HG03378 (cell line): ENCODE results near the gene PKN3.

Source experiments
- ATAC-seq: cut with Tn5 transposase; IDR thresholded peaks from one replicate; pipeline ENCODE4 v1.9.1; 2021; ENCODE audit warnings: mild to moderate bottlenecking, moderate library complexity; ENCODE audit not compliant: unreplicated experiment

The PKN3 gene

DNA sequence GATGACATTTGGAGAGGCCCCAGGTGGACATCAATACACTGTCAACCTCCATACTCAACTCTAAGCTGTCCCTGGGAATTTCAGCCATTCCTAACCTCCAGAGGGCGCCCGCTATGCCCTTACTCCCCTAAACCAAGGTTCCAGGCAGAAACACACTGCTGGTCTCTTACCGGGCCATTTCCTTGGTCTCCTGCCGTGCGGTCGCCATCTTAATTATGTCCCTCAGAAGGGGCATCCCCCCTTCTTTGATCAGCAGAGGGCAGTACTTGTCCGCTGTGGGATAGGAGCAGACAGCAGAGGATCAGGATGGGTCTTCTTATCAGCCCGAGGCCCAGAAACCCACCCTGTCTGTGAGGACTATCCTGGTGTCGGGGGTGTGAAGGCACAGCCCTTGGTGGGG is 31.0 kb downstream of the PKN3 start:
- no peak for ATAC-seq

DNA sequence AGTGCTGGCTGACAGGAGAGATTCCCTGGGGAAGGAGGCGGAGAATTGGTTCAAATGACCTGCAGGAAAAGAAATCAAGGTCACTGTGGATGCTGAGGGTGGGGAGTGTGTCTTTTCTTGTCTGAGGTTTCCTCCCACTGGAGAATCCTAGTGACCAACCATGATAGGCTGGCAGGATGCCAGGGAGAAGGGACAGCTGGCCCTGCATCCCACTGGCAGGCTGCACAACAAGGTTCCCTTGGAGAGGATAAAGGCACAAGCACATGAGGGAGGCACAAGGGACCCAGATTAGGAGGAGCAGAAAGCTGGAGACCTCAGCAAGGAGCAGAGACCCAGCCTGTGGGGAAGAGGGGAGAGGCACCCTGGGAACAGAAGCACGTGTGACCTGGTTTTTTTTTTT is 33.1 kb downstream of the PKN3 start:
- ATAC-seq, result no peak

DNA sequence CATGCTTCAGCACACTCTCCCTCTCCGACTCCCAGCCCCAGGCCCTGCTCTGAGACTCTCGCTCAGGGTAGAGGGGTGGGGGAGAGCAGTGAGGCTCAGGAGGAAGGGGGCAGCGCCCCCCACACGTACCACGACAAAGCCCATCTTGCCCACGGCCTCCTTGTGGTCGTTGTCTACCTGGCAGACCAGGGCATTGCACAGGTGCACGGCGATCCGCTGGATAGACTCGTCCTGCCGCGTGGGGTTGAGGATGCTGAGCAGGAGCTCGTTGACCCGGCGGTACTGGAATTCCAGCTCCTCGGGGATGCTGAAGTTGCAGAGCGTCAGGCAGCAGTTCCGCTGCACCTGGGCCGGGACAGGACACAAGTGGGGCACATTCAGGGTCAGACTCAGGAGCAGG is 40.1 kb downstream of the PKN3 start:
- ATAC-seq, result no peak

DNA sequence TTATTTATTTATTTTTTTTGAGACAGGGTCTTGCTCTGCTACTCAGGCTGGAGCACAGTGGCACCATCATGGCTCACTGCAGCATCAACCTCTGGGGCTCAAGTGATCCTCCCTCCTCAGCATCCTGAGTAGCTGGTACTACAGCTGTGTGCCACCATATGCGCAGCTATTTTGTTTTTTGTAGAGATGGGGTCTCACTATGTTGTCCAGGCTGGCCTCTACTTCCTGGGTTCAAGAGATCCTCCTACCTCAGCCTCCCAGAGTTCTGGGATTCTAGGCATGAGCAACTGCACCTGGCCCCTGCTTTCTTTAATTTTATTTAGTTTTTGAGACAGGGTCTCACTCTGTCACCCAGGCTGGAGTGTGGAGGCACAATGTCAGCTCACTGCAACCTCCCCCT is 41.1 kb downstream of the PKN3 start:
- ATAC-seq, result no peak

DNA sequence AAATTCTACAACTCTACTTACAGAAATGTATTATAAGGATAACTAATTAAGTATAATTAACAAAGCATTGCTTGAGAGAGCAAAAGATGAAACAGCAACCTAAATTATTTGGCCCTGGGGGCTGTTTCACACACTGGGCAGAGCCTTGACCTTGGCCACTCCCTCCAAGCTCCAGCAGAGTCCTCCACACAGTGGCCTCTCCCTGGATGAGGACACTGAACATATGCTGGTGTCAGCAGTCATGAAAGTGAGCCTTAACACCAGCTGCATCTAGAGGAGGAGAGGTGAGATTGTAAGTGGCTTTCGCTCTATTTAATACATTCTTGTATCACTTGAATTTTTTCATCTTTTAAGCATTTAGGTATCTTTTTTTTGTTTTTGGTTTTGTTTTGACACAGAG is 44.9 kb downstream of the PKN3 start:
- no peak for ATAC-seq

DNA sequence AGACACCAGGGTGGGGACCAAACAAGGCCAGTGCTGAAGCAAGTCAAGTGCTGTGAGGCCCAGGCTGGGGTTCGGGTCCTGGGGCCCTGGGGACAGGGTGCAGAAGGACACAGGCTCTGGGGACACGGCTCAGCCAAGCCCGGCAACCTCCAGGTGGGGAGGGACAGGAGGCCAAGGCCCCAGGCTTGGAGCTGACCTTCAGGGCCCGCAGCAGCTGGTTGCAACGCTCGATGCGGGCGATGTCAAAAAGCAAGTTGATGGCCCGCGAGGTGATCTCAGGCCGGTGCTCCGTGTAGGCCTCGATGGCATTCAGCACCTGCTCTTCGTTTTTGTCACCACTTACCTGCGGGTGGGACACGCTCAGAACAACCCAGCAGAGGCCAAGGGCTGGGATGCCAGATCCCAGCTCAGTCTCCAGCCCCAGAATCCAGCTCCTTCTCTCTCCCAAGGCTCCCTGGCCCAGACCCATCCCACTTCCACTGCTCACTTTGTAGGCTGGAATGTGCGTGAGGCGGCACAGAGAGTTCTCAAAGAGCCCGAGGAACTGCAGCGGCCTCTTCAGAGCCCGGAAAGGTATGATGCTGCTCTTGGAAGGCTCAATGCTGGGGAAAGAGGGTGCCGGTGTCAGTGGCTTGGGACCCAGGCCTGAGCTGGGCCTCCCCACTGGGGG is 48.8 kb downstream of the PKN3 start:
- ATAC-seq, result no peak

DNA sequence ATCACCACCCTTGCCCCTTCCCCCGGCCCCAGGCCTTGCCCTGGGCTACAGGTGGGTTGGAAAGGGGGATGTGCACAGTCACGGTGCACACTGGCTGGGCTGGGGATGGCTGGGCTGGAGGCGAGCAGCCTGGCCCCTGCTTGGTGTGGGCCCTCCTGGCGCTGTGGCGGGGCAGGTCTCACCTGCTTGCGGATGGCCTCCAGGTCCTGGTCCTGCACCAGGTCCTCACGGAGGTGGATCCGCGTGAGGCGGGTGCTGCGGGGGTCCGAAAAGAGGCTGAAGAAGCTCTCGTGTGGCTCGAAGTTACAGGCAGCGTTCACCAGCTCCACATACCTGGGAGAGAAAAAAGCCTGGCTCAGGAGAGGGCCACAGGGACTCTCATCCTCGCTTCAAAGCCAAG is 51.3 kb downstream of the PKN3 start:
- no peak for ATAC-seq

DNA sequence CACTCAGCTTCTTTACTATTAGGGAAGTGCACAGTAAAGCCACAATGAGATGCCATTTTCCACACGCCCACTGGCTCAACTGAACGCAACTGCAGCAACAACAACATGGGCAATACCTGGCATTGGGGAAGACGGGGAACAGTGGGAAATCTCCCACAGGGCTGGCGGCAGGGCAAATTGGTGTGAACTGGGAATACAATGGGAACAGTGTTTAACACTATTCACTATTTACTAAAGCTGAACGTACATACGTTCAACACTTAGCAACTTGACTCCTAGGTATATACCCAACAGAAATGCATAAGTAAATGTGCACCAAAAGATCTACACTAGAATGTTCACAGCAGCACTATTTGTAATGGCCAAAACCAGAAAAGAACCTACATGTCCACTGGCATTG is 55.3 kb downstream of the PKN3 start:
- ATAC-seq, result no peak

DNA sequence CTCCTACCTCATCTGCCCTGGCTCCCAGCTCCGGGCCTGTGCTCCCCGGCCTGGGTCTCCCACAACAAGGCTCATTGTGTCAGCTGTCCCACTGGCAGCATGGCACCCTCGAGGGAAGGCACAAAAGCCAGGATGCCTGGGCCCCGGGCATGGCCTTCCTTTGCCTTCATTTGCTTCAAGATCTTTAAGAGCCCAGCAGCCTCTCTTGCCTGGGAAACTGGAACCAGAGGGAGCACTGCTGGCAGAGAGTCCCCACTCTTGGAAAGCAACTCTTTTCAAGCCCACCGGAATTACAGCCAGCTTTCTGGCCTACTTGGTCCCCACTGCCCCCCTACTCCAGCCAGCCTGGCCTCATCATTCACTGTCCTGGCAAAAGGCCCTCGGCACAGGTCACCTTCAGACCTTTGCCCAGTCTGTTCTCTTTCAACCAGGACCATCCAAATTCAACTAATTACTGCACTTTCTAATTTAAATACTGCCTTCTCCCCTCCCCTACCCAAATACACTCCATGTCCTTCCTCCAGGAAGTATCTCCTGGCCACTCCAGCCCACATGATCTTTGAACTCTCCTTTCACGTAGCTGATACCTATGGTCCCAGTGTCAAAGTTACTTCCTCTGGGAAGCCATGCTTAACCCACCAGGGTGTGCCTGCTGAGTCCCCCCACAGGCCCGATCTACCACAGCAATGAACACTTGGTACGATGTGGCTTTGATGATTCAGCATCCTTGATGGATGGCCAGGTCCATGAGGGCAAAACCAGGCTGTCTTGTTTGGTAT is 60.6 kb downstream of the PKN3 start:
- no peak for ATAC-seq

DNA sequence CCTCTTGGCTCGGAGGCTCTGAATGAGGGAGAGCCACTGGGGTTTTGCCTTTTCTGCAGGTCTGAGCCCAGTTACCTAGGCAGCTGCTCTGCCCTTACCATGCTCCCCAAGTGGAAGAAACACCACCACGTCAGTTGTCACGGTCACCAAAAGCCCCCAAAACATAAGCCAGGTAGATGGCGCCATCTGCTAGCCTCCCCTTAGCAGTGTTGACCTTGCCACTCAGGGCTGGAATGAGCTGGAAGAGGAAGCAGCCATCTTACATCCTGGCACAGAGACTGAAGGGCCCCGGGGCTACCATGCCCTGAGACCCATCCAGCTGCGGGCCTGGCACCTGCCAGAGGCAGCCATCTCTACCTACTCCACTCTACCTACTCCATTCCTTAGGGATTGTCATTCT is 62.1 kb downstream of the PKN3 start:
- ATAC-seq, result no peak

DNA sequence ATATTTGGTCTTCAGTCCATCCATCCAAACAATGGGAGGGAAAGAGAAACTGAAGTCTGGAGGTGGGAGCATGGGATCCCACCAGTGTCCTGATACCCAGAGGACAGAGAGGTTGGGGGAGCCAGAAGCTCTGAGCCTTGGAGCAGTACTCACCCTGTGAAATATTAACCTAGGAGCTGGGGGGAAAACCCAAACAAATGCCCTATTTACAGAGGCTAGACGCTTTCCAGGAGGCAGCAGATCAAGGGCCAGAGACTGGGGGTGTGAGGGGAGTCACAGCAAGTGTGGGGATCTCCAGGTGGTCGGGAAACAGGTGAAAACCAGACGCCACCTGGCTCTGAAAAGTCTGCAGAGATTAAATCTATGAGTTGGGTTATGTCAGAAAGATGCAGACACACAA is 63.2 kb downstream of the PKN3 start:
- no peak for ATAC-seq

DNA sequence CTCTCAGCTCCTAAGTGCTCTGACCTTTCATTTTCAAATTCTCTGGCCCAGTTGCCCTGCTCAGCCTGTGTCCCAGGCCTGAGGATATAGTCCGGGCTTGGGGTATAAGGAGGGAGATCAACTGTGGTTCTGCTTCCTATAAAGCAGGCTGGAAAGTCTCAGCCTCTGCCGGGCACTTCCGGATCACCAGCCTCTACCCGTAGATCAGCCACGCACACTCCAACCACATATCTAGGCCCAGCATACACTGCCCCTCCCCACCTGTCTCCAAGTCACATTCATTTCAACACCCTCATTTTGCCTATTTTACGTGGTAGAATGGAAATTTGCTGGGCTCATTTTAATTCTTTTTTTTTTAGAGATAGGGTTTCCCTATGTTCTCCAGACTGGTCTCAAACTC is 66.3 kb downstream of the PKN3 start:
- no peak for ATAC-seq
